BLaER1 treated with 17β-estradiol and CSF1 and Interleukin-3, amounts not matched to agents 10 nM and 100 nM (cell line): ENCODE results near the gene GPC3.
"Not testable (repeated sequence)": the region's sequence is repeated elsewhere in the genome, so short reads cannot be mapped to it uniquely, and the experiment has no call there.

Experiments
- H3K27ac ChIP-seq, 11 experiments: shearing (Covaris generic); formaldehyde crosslinking; 2 replicates each; pipeline ENCODE4 v1.8.1; 2022
- H3K27me3 ChIP-seq, 11 experiments: shearing (Covaris generic); formaldehyde crosslinking; 2 replicates each; pipeline ENCODE4 v1.8.1; 2022
- H3K36me3 ChIP-seq, 11 experiments: shearing (Covaris generic); formaldehyde crosslinking; 2 replicates each; pipeline ENCODE4 v1.8.1; 2022
- H3K4me1 ChIP-seq, 10 experiments: shearing (Covaris generic); formaldehyde crosslinking; 2 replicates each; pipeline ENCODE4 v1.8.1; 2022
- H3K4me2 ChIP-seq, 11 experiments: shearing (Covaris generic); formaldehyde crosslinking; 2 replicates each; pipeline ENCODE4 v1.8.1; 2022
- H3K4me3 ChIP-seq, 10 experiments: shearing (Covaris generic); formaldehyde crosslinking; 2 replicates each; pipeline ENCODE4 v1.8.1; 2022
- H3K9ac ChIP-seq, 11 experiments: shearing (Covaris generic); formaldehyde crosslinking; 2 replicates each; pipeline ENCODE4 v1.8.1; 2022
- H3K9me3 ChIP-seq, 11 experiments: shearing (Covaris generic); formaldehyde crosslinking; replicated peaks in 1 of 11; 2 replicates each; pipeline ENCODE4 v1.8.1; 2022
- H4K20me1 ChIP-seq, 11 experiments: shearing (Covaris generic); formaldehyde crosslinking; 2 replicates each; pipeline ENCODE4 v1.8.1; 2022
- Cebpa-rat ChIP-seq, 11 experiments: shearing (Covaris generic); IDR thresholded peaks; 2 replicates each; pipeline ENCODE4 v1.8.1; 2022

The GPC3 gene

GRCh38 chrX:134002921-134003615 lies 17.7 kb upstream of the GPC3 start:
- H4K20me1 ChIP-seq: no peaks in the 10 kb centered on the region
- H3K4me3 ChIP-seq: no peak overlapping the region
- H3K9me3 ChIP-seq: no peaks in the 10 kb centered on the region
- peaks cover 5 to 32% (median 13%) of the 10 kb centered on the region in 10 experiments; a peak in 13 of 20 replicates for H3K4me1 ChIP-seq
- no peak overlapping the region for H3K4me2 ChIP-seq
- no peak overlapping the region for H3K27ac ChIP-seq
- H3K9ac ChIP-seq: no peak overlapping the region
- TF ChIP-seq Cebpa-rat (IDR thresholded peaks at IDR 0.05): no peak
- peaks cover 87 to 100% (median 96%) of the 10 kb centered on the region in 11 experiments for H3K27me3 ChIP-seq
- H3K36me3 ChIP-seq: no peaks in the 10 kb centered on the region

- H4K20me1 ChIP-seq: no peaks in the 10 kb centered on the region
- H3K9ac ChIP-seq: no peak overlapping the region
- H3K27ac ChIP-seq: 0 out of 22 replicates have a peak overlapping the region, but pooled peaks of 1 of the 11 experiments have one; percentile 20
- H3K4me2 ChIP-seq: peak overlapping the region in 4 of 11 experiments; percentile 32 to 48 (median 37); a peak in 3 of 22 replicates
- H3K36me3 ChIP-seq: no peaks in the 10 kb centered on the region
- peaks cover 5 to 32% (median 13%) of the 10 kb centered on the region in 10 experiments; a peak in 13 of 20 replicates for H3K4me1 ChIP-seq
- H3K27me3 ChIP-seq: peaks cover 92 to 100% (median 97%) of the 10 kb centered on the region in 11 experiments
- no peaks in the 10 kb centered on the region for H3K9me3 ChIP-seq
- TF ChIP-seq Cebpa-rat (IDR thresholded peaks at IDR 0.05): no peak
- H3K4me3 ChIP-seq: no peak overlapping the region
Measured at GRCh38 chrX:134000260-134001245, 15.2 kb upstream of the GPC3 start.

GRCh38 chrX:133999031-133999705 lies 13.8 kb upstream of the GPC3 start:
- Histone ChIP-seq H3K27ac (no peak overlapping the region), H3K9me3 (no peaks in the 10 kb centered on the region), H3K4me3 (no peak overlapping the region)

GRCh38 chrX:133995759-133996158 lies 10.4 kb upstream of the GPC3 start:
- Histone ChIP-seq H3K4me2 (no peak overlapping the region), H4K20me1 (peaks cover 0 to 6% (median 0%) of the 10 kb centered on the region in 11 experiments; a peak in 1 of 22 replicates), H3K27me3 (peaks cover 91 to 97% (median 96%) of the 10 kb centered on the region in 11 experiments), H3K4me1 (peaks cover 4 to 18% (median 13%) of the 10 kb centered on the region in 10 experiments; a peak in 12 of 20 replicates), H3K4me3 (no peak overlapping the region), H3K9ac (no peak overlapping the region), H3K36me3 (no peaks in the 10 kb centered on the region), H3K27ac (no peak overlapping the region), H3K9me3 (no peaks in the 10 kb centered on the region)
- no peak for TF ChIP-seq Cebpa-rat (IDR thresholded peaks at IDR 0.05)

More at GRCh38 chrX:133999031-133999705, 13.8 kb upstream of the GPC3 start:
- peak overlapping the region in 10 of 11 experiments; percentile 4 to 48 (median 31); a peak in 16 of 22 replicates for H3K4me2 ChIP-seq
- no peak for TF ChIP-seq Cebpa-rat (IDR thresholded peaks at IDR 0.05)
- peaks cover 89 to 100% (median 97%) of the 10 kb centered on the region in 11 experiments for H3K27me3 ChIP-seq
- peaks cover 5 to 36% (median 13%) of the 10 kb centered on the region in 10 experiments; a peak in 13 of 20 replicates for H3K4me1 ChIP-seq
- no peaks in the 10 kb centered on the region for H3K36me3 ChIP-seq
- H4K20me1 ChIP-seq: no peaks in the 10 kb centered on the region
- no peak overlapping the region for H3K9ac ChIP-seq

- Histone ChIP-seq H3K9me3 (no peaks in the 10 kb centered on the region), H3K4me3 (no peak overlapping the region), H3K27ac (no peak overlapping the region), H3K27me3 (peaks cover 91 to 97% (median 96%) of the 10 kb centered on the region in 11 experiments), H3K4me1 (peaks cover 4 to 16% (median 9%) of the 10 kb centered on the region in 10 experiments; a peak in 12 of 20 replicates), H3K4me2 (no peak overlapping the region), H3K9ac (no peak overlapping the region), H4K20me1 (peaks cover 0 to 6% (median 0%) of the 10 kb centered on the region in 11 experiments; a peak in 2 of 22 replicates), H3K36me3 (no peaks in the 10 kb centered on the region)
- no peak for TF ChIP-seq Cebpa-rat (IDR thresholded peaks at IDR 0.05)
Measured at GRCh38 chrX:133994576-133994975, 9.2 kb upstream of the GPC3 start.

- H3K9ac ChIP-seq: no peak overlapping the region
- no peak overlapping the region for H3K27ac ChIP-seq
- H3K4me2 ChIP-seq: no peak overlapping the region
Measured at GRCh38 chrX:133992882-133993281, 7.5 kb upstream of the GPC3 start.

DNA sequence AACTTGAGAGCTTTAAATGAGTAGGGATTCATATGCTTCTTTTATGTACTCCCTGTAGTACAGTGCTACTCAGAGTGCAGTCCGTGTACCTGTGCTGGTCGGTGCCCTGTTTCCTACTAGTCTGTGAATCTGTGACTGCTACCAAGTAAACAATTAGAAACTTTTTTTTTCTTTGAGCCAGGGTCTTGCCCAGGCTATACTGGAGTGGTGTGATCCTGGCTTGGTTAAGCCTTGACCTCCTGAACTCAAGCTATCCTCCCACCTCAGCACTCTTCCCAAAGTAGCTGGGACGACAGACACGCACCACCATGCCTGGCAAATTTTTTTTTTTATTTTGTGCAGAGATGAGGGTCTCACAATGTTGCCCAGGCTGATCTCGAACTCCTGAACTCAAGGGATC lies 6.4 kb upstream of the GPC3 start:
- Histone ChIP-seq H3K9me3 (no peaks in the 10 kb centered on the region), H3K27ac (no peak overlapping the region), H4K20me1 (peaks cover 0 to 6% (median 0%) of the 10 kb centered on the region in 11 experiments; a peak in 2 of 22 replicates), H3K4me3 (no peak overlapping the region), H3K4me2 (no peak overlapping the region), H3K9ac (no peak overlapping the region), H3K4me1 (peaks cover 0 to 4% (median 0%) of the 10 kb centered on the region in 10 experiments; a peak in 2 of 20 replicates), H3K27me3 (peaks cover 79 to 97% (median 95%) of the 10 kb centered on the region in 11 experiments), H3K36me3 (no peaks in the 10 kb centered on the region)
- no peak for TF ChIP-seq Cebpa-rat (IDR thresholded peaks at IDR 0.05)

More at GRCh38 chrX:133992882-133993281, 7.5 kb upstream of the GPC3 start:
- H4K20me1 ChIP-seq: peaks cover 0 to 6% (median 0%) of the 10 kb centered on the region in 11 experiments; a peak in 2 of 22 replicates
- no peak overlapping the region for H3K4me3 ChIP-seq
- H3K36me3 ChIP-seq: no peaks in the 10 kb centered on the region
- H3K27me3 ChIP-seq: peaks cover 88 to 97% (median 96%) of the 10 kb centered on the region in 11 experiments
- H3K9me3 ChIP-seq: no peaks in the 10 kb centered on the region
- peaks cover 0 to 4% (median 0%) of the 10 kb centered on the region in 10 experiments; a peak in 2 of 20 replicates for H3K4me1 ChIP-seq
- no peak for TF ChIP-seq Cebpa-rat (IDR thresholded peaks at IDR 0.05)

DNA sequence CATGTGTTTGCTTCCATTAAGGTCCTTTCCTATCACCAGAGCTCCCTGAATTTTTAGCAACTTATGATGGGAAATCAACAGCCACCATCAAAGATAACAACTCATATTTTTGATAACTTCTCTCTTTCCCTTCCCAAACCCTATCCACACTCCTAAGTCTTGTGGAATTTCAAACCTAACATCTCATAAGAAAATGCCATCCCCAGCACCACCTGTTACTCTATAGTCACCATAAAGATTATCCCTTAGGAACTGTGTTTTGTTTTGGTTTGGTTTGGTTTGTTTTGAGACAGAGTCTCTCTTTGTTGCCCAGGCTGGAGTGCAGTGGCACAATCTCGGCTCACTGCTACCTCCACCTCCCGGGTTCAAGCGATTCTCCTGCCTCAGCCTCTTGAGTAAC lies 5.7 kb upstream of the GPC3 start:
- H3K4me2 ChIP-seq, H3K27ac ChIP-seq, H3K36me3 ChIP-seq, H3K9me3 ChIP-seq, H3K4me3 ChIP-seq, H3K4me1 ChIP-seq, H3K9ac ChIP-seq, H4K20me1 ChIP-seq: not testable (repeated sequence)
- peaks cover 72 to 97% (median 93%) of the 10 kb centered on the region in 11 experiments for H3K27me3 ChIP-seq
